HepG2 (cell line): ENCODE measurements around the gene S1PR3. TPM values are rescaled to one million over a fixed set of nuclear protein-coding genes. Genes with fewer than 3 reads are reported as not detected.

Experiments
- ATAC-seq: fragments of 200-7000 bp; cut with Tn5 transposase; 3 replicates; pipeline ENCODE4 v1.9.1; 2020; ENCODE audit warnings: mild to moderate bottlenecking, moderate library complexity
- BruUV-seq: library from RNA; stranded (reverse); fragments of 400-500 nt; replicated peaks from 2 replicates; lab custom pipeline; 2021; lab: Mats Ljungman, UMichigan
- CTCF ChIA-PET: fragments of 300-600 bp; formaldehyde crosslinking; extraction: SDS; loops from one replicate; lab custom pipeline; 2021; ENCODE audit warnings: low total read pairs, inconsistent platforms, low intra/inter-chr PET ratio; lab: Yijun Ruan, JAX
- POLR2A ChIA-PET: fragments of 350-600 bp; sonication (Branson Sonifier 250); formaldehyde crosslinking; loops from one replicate; lab custom pipeline; 2020; ENCODE audit warnings: antibody characterized with exemption, inconsistent platforms; lab: Yijun Ruan, JAX
- DNase-seq: peaks from one replicate; pipeline ENCODE4 v3.0.0-alpha.2; 2015; ENCODE audit warnings: low spot score
- FAIRE-seq: peaks from 3 replicates; lab custom pipeline; 2011; peaks lifted over from hg19 to GRCh38; lab: Jason Lieb, UNC
- H2AFZ ChIP-seq: one replicate; pipeline ENCODE4 v1.6.1; 2011; ENCODE audit warnings: low read length, inconsistent platforms
- H3K27ac ChIP-seq: fragments of 300-600 bp; 3 replicates; pipeline ENCODE4 v1.8.0; 2011; ENCODE audit warnings: mixed run types, mild to moderate bottlenecking, mixed read lengths, low read length, inconsistent platforms; ENCODE audit not compliant: insufficient read depth; ENCODE audit errors: extremely low read length
- H3K27me3 ChIP-seq, 2 experiments: fragments of 200-600 bp in 1 of 2; 2 replicates in 1 of 2; 3 replicates in 1 of 2; pipeline versions ENCODE4 v1.6.0 to v1.8.0; 2011; ENCODE audit warnings: low read length in 2 of 2, mild to moderate bottlenecking in 2 of 2, moderate library complexity in 2 of 2, inconsistent platforms in 1 of 2; ENCODE audit not compliant: insufficient read depth in 2 of 2, control insufficient read depth in 1 of 2
- H3K36me3 ChIP-seq, 2 experiments: fragments of 200-600 bp in 1 of 2; replicated peaks in 1 of 2; 2 replicates in 1 of 2; 3 replicates in 1 of 2; pipeline versions ENCODE4 v1.5.1 to v1.8.0; 2011; ENCODE audit warnings: low read length in 2 of 2, inconsistent platforms in 1 of 2; ENCODE audit not compliant: insufficient read depth in 2 of 2, control insufficient read depth in 1 of 2
- H3K4me1 ChIP-seq: 2 replicates; pipeline ENCODE4 v1.5.1; 2012; ENCODE audit warnings: low read length, inconsistent platforms; ENCODE audit not compliant: insufficient read depth
- H3K4me2 ChIP-seq: 2 replicates; pipeline ENCODE4 v1.6.0; 2011; ENCODE audit warnings: low read depth, low read length, inconsistent platforms
- H3K4me3 ChIP-seq, 3 experiments: fragments of 200-600 bp in 1 of 3; sonication (generic), shearing (Covaris generic) in 1 of 3; replicated peaks in 1 of 3; 2 replicates each; pipeline ENCODE4 v1.5.1; 2011 to 2016; ENCODE audit warnings: low read length in 3 of 3, inconsistent platforms in 2 of 3, low read depth in 2 of 3, mild to moderate bottlenecking in 2 of 3, control low read depth in 1 of 3, mixed read lengths in 1 of 3; ENCODE audit not compliant: insufficient read depth in 1 of 3
- H3K79me2 ChIP-seq: one replicate; pipeline ENCODE4 v1.6.1; 2011; ENCODE audit warnings: low read length, inconsistent platforms; ENCODE audit not compliant: insufficient read depth
- H3K9ac ChIP-seq: 2 replicates; pipeline ENCODE4 v1.6.0; 2011; ENCODE audit warnings: mild to moderate bottlenecking, low read depth, low read length, inconsistent platforms; ENCODE audit not compliant: insufficient read depth
- H3K9me3 ChIP-seq: 2 replicates; pipeline ENCODE4 v1.5.1; 2012; ENCODE audit warnings: mild to moderate bottlenecking, low read length
- H4K20me1 ChIP-seq: 2 replicates; pipeline ENCODE4 v1.6.0; 2011; ENCODE audit warnings: inconsistent platforms, mild to moderate bottlenecking, low read length, moderate library complexity; ENCODE audit not compliant: insufficient read depth
- HCFC1 ChIP-seq: fragments of 150-350 bp; IDR thresholded peaks from 2 replicates; pipeline ENCODE4 v1.6.1; 2014; ENCODE audit warnings: low read depth, low read length
- HMG20B ChIP-seq: conservative IDR thresholded peaks from 2 replicates; pipeline ENCODE4 v1.6.1; 2016; ENCODE audit warnings: missing genetic modification reagents, missing compliant biosample characterization
- IKZF4 ChIP-seq: sonication (generic); formaldehyde crosslinking; IDR thresholded peaks from 2 replicates; pipeline ENCODE4 v1.5.1; 2020; ENCODE audit warnings: borderline replicate concordance, mild to moderate bottlenecking, low read depth, missing genetic modification reagents; ENCODE audit errors: not compliant biosample characterization
- KMT2B ChIP-seq: IDR thresholded peaks from 2 replicates; pipeline ENCODE4 v1.6.1; 2016; ENCODE audit warnings: missing genetic modification reagents, missing compliant biosample characterization
- LCORL ChIP-seq, 2 experiments: fragments of 450-650 bp in 1 of 2; sonication (generic) in 1 of 2; formaldehyde crosslinking in 1 of 2; IDR thresholded peaks; 2 replicates each; pipeline versions ENCODE4 v1.5.0 to v1.6.1; 2017 to 2020; ENCODE audit warnings: antibody characterized with exemption in 1 of 2, missing genetic modification reagents in 1 of 2
- MAFG ChIP-seq: sonication (generic); formaldehyde crosslinking; IDR thresholded peaks from 2 replicates; pipeline ENCODE4 v1.5.1; 2020; ENCODE audit warnings: mild to moderate bottlenecking, missing genetic modification reagents
- PHF8 ChIP-seq: sonication (generic); formaldehyde crosslinking; IDR thresholded peaks from 2 replicates; pipeline ENCODE4 v1.5.0; 2020; ENCODE audit warnings: missing genetic modification reagents
- SSRP1 ChIP-seq: IDR thresholded peaks from 2 replicates; pipeline ENCODE4 v1.6.1; 2016; ENCODE audit warnings: control low read depth
- STAG1 ChIP-seq: sonication (generic); formaldehyde crosslinking; IDR thresholded peaks from 2 replicates; pipeline ENCODE4 v1.4.0; 2020; ENCODE audit warnings: missing genetic modification reagents
- TCF7L2 ChIP-seq: IDR thresholded peaks from 2 replicates; pipeline ENCODE4 v1.6.1; 2011; ENCODE audit warnings: mild to moderate bottlenecking, low read depth, low read length, moderate library complexity
- YY1 ChIP-seq: IDR thresholded peaks from 2 replicates; pipeline ENCODE4 v1.6.1; 2011; ENCODE audit warnings: low read length, low read depth, moderate library complexity, mild to moderate bottlenecking; ENCODE audit not compliant: insufficient read depth, insufficient replicate concordance
- ZNF644 ChIP-seq: IDR thresholded peaks from 2 replicates; pipeline ENCODE4 v1.6.1; 2016; ENCODE audit warnings: low read depth
- ZZZ3 ChIP-seq: sonication (generic); formaldehyde crosslinking; IDR thresholded peaks from 2 replicates; pipeline ENCODE4 v1.4.0; 2020; ENCODE audit warnings: missing genetic modification reagents, mild to moderate bottlenecking, borderline replicate concordance
- WGBS: methylation state at CpG from one replicate; pipeline ENCODE4 v1.1.6; 2017; ENCODE audit warnings: low lambda C conversion rate; 5-methylcytosine and 5-hydroxymethylcytosine counted together
- in situ Hi-C: cut with HindIII; loops from 2 replicates; pipeline ENCODE4 v1.10.0; 2017; ENCODE audit warnings: low pct_unique_long_range_greater_than_20kb; ENCODE audit not compliant: extremely low pct_ligation_motif_present
- intact Hi-C: fragments of 100-400 bp; cut with micrococcal nuclease; formaldehyde crosslinking; loops from one replicate; pipeline ENCODE4 v1.10.0; 2022; ENCODE audit not compliant: unreplicated experiment
- polyA plus RNA-seq, 8 experiments: library from polyadenylated mRNA; depleted of rRNA in 3 of 8; stranded (reverse) in 7 of 8; unstranded in 1 of 8; fragments of >200 nt; fragmentation: Illumina TruSeq in 4 of 8; extraction: Trizol in 4 of 8; gene quantifications; 2 replicates each; pipeline versions ENCODE4 v1.2.1 to v1.2.3, GENCODE V29; 2011 to 2016; ENCODE audit warnings: low read depth in 4 of 8, missing spikeins in 1 of 8, mixed read lengths in 1 of 8; ENCODE audit not compliant: insufficient read depth in 1 of 8
- total RNA-seq, 5 experiments: library from RNA; depleted of rRNA; stranded (reverse); fragments of >200 nt; fragmentation: Illumina TruSeq; extraction: Trizol; gene quantifications; 2 replicates each; pipeline ENCODE4 v1.2.3, GENCODE V29; 2016; ENCODE audit warnings: low read depth in 1 of 5
- TF ChIP-seq, protein P1 (sequence below): sonication (generic); formaldehyde crosslinking; IDR thresholded peaks from 2 replicates; pipeline ENCODE4 v1.8.0; 2022; ENCODE audit warnings: missing genetic modification reagents, mild to moderate bottlenecking, moderate library complexity, borderline replicate concordance
- TF ChIP-seq, protein P2 (sequence below): sonication (generic); formaldehyde crosslinking; IDR thresholded peaks from 2 replicates; pipeline ENCODE4 v1.4.0; 2020; ENCODE audit warnings: missing genetic modification reagents
- TF ChIP-seq, protein P3 (sequence below): IDR thresholded peaks from 2 replicates; pipeline ENCODE4 v1.6.1; 2016; ENCODE audit warnings: missing genetic modification reagents, missing compliant biosample characterization
- TF ChIP-seq, protein P4 (sequence below): sonication (generic); formaldehyde crosslinking; IDR thresholded peaks from 2 replicates; pipeline ENCODE4 v1.4.0; 2020; ENCODE audit warnings: missing genetic modification reagents

The S1PR3 gene
- total and polyA plus RNA-seq, 2 of the 13 experiments (the other 11 are each of a cell fraction or from before 2014, with no cell fraction given) = 0.02 TPM; not detected in 1

DNA sequence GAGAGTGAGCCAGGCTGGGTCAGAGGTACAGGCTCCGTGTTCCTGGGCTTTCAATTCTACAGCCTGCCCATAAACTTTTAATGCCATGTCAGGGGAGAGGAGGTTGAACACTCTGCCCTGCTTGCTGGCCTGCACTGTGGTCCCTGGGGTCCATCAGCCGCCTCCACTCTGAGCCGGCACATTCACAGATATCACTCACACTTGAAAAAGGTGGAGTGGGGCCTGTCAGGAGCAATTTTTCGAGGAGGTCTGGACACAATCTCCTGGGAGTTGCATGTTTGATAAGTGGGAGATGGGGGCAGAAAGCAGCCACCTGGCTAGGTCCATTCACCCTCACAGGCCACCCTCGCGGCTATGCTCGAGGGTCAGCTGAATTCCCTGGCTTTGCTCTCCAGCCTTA is 22.9 kb downstream of the S1PR3 start (continued):
- TF ChIP-seq, protein P1, sequence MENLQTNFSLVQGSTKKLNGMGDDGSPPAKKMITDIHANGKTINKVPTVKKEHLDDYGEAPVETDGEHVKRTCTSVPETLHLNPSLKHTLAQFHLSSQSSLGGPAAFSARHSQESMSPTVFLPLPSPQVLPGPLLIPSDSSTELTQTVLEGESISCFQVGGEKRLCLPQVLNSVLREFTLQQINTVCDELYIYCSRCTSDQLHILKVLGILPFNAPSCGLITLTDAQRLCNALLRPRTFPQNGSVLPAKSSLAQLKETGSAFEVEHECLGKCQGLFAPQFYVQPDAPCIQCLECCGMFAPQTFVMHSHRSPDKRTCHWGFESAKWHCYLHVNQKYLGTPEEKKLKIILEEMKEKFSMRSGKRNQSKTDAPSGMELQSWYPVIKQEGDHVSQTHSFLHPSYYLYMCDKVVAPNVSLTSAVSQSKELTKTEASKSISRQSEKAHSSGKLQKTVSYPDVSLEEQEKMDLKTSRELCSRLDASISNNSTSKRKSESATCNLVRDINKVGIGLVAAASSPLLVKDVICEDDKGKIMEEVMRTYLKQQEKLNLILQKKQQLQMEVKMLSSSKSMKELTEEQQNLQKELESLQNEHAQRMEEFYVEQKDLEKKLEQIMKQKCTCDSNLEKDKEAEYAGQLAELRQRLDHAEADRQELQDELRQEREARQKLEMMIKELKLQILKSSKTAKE (CRISPR knock-in tag) = no peak
- TF ChIP-seq ZZZ3 (no peak), MAFG (CRISPR knock-in tag) (no peak)

DNA sequence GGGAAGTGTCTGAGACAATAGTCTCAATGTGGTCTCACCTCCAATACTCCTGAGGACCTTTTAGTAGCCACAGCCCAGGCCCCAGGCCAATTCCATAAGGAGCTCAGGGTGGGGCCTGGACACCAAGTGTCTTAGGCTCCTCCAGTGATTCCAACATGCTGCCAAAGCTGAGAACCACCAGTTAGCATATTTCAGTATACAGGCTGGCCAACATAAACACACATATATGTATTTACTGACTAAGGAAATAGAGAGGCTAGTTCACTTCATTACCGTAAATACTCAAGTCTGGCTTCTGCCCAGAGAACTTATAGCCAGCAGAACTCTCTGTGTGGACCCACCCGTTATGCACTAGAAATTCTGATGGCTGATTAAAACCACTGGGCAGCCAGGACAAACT is 24.1 kb downstream of the S1PR3 start:
- Histone ChIP-seq H3K79me2 (no peaks in the 10 kb centered on the region), H3K4me1 (no peaks in the 10 kb centered on the region), H4K20me1 (no peaks in the 10 kb centered on the region), H3K4me2 (no peak overlapping the region), H3K4me3 (no peak overlapping the region), H3K9ac (no peak overlapping the region), H3K27me3 (no peaks in the 10 kb centered on the region), H2AFZ (no peak overlapping the region), H3K27ac (no peak overlapping the region), H3K9me3 (no peaks in the 10 kb centered on the region), H3K36me3 (no peaks in the 10 kb centered on the region)
- no peak for ATAC-seq
- in situ Hi-C loops = no loop called here
- no TSS peak for BruUV-seq
- no peak for FAIRE-seq
- ChIA-PET CTCF (no interaction called here), POLR2A (no interaction called here)
- DNase-seq = no peak
- intact Hi-C loops = no loop called here
- 72% methylated on average over 2 of the region's 2 CpGs for whole genome bisulfite sequencing
- TF ChIP-seq, protein P2, sequence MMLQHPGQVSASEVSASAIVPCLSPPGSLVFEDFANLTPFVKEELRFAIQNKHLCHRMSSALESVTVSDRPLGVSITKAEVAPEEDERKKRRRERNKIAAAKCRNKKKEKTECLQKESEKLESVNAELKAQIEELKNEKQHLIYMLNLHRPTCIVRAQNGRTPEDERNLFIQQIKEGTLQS (CRISPR knock-in tag) = no peak
- TF ChIP-seq KMT2B (CRISPR knock-in tag) (no peak), HCFC1 (no peak), ZNF644 (CRISPR knock-in tag) (no peak), STAG1 (CRISPR knock-in tag) (no peak), TCF7L2 (no peak), YY1 (no peak), LCORL (IDR thresholded peaks at IDR 0.05) (no peak), LCORL (CRISPR knock-in tag; IDR thresholded peaks at IDR 0.05) (no peak), HMG20B (CRISPR knock-in tag) (no peak), PHF8 (CRISPR knock-in tag) (no peak), SSRP1 (no peak), IKZF4 (CRISPR knock-in tag) (no peak)
- TF ChIP-seq, protein P3, sequence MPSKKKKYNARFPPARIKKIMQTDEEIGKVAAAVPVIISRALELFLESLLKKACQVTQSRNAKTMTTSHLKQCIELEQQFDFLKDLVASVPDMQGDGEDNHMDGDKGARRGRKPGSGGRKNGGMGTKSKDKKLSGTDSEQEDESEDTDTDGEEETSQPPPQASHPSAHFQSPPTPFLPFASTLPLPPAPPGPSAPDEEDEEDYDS (CRISPR knock-in tag) = no peak
- TF ChIP-seq, protein P4, sequence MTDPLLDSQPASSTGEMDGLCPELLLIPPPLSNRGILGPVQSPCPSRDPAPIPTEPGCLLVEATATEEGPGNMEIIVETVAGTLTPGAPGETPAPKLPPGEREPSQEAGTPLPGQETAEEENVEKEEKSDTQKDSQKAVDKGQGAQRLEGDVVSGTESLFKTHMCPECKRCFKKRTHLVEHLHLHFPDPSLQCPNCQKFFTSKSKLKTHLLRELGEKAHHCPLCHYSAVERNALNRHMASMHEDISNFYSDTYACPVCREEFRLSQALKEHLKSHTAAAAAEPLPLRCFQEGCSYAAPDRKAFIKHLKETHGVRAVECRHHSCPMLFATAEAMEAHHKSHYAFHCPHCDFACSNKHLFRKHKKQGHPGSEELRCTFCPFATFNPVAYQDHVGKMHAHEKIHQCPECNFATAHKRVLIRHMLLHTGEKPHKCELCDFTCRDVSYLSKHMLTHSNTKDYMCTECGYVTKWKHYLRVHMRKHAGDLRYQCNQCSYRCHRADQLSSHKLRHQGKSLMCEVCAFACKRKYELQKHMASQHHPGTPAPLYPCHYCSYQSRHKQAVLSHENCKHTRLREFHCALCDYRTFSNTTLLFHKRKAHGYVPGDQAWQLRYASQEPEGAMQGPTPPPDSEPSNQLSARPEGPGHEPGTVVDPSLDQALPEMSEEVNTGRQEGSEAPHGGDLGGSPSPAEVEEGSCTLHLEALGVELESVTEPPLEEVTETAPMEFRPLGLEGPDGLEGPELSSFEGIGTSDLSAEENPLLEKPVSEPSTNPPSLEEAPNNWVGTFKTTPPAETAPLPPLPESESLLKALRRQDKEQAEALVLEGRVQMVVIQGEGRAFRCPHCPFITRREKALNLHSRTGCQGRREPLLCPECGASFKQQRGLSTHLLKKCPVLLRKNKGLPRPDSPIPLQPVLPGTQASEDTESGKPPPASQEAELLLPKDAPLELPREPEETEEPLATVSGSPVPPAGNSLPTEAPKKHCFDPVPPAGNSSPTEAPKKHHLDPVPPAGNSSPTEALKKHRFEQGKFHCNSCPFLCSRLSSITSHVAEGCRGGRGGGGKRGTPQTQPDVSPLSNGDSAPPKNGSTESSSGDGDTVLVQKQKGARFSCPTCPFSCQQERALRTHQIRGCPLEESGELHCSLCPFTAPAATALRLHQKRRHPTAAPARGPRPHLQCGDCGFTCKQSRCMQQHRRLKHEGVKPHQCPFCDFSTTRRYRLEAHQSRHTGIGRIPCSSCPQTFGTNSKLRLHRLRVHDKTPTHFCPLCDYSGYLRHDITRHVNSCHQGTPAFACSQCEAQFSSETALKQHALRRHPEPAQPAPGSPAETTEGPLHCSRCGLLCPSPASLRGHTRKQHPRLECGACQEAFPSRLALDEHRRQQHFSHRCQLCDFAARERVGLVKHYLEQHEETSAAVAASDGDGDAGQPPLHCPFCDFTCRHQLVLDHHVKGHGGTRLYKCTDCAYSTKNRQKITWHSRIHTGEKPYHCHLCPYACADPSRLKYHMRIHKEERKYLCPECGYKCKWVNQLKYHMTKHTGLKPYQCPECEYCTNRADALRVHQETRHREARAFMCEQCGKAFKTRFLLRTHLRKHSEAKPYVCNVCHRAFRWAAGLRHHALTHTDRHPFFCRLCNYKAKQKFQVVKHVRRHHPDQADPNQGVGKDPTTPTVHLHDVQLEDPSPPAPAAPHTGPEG (CRISPR knock-in tag) = no peak
